Ureter (tissue), 1 donor: ENCODE measurements around the gene UNC80. TPM values are rescaled to one million over a fixed set of nuclear protein-coding genes. Genes with fewer than 3 reads are reported as not detected.

Experiments used
- DNase-seq: peaks from one replicate; pipeline ENCODE4 v3.0.0-alpha.2; 2020; ENCODE audit warnings: low spot score
- total RNA-seq: library from RNA; stranded (reverse); gene quantifications from one replicate; pipeline ENCODE4 v1.2.4, GENCODE V29; 2023
- donor health status: DM: yes; HTN: yes; CAD: no.

The UNC80 gene
- total RNA-seq, 1 donor from 2014 or later: 0.18 TPM

GRCh38 chr2:209970711-209971110, 199.1 kb downstream of the UNC80 start:
- DNase-seq: no peak

- no peak for DNase-seq
Observed at GRCh38 chr2:209973328-209973727, 201.7 kb downstream of the UNC80 start.

- no peak for DNase-seq
Observed at GRCh38 chr2:209974576-209974975, 202.9 kb downstream of the UNC80 start.

- DNase-seq: no peak
Observed at GRCh38 chr2:209976698-209977385, 205.2 kb downstream of the UNC80 start.

- DNase-seq: no peak
Observed at GRCh38 chr2:209977386-209978239, 206.0 kb downstream of the UNC80 start.

GRCh38 chr2:209984291-209984690, 212.7 kb downstream of the UNC80 start:
- DNase-seq: no peak

GRCh38 chr2:209985874-209986273, 214.2 kb downstream of the UNC80 start:
- DNase-seq: no peak

- DNase-seq: no peak
Observed at GRCh38 chr2:209986415-209986814, 214.8 kb downstream of the UNC80 start.

GRCh38 chr2:209988010-209988409, 216.4 kb downstream of the UNC80 start:
- DNase-seq: no peak

- DNase-seq: no peak
Observed at GRCh38 chr2:209990838-209991237, 219.2 kb downstream of the UNC80 start.

- DNase-seq: no peak
Observed at GRCh38 chr2:209993968-209994367, 222.3 kb downstream of the UNC80 start.

- DNase-seq: no peak
Observed at GRCh38 chr2:209998596-209998995, 227.0 kb downstream of the UNC80 start.

- no peak for DNase-seq
Observed at GRCh38 chr2:210000464-210001324, 229.1 kb downstream of the UNC80 start.

GRCh38 chr2:210002158-210003157, 230.8 kb downstream of the UNC80 start, which contains the start of gene RPE:
RPE (plus strand) TSS chr2:210002638; CDS start chr2:210002662, 24 bp downstream.
- peak; percentile 98 for DNase-seq

GRCh38 chr2:210003359-210003758, 231.7 kb downstream of the UNC80 start:
- DNase-seq: no peak

GRCh38 chr2:210004881-210005280, 233.2 kb downstream of the UNC80 start:
- DNase-seq: no peak

- no peak for DNase-seq
Observed at GRCh38 chr2:210007895-210008294, 236.3 kb downstream of the UNC80 start.

GRCh38 chr2:210009126-210009525, 237.5 kb downstream of the UNC80 start:
- no peak for DNase-seq

GRCh38 chr2:210009896-210010295, 238.3 kb downstream of the UNC80 start:
- DNase-seq: no peak

- no peak for DNase-seq
Observed at GRCh38 chr2:210020138-210020537, 248.5 kb downstream of the UNC80 start.

GRCh38 chr2:210022824-210023223, 251.2 kb downstream of the UNC80 start:
- no peak for DNase-seq
